GM21717 (cell line): ENCODE data around the gene LIN7A.
A peak's percentile ranks its signal among the peaks of the same experiment; 100 is the strongest.

ENCODE experiments used
- ATAC-seq: cut with Tn5 transposase; IDR thresholded peaks from one replicate; pipeline ENCODE4 v1.9.1; 2021; ENCODE audit warnings: mild to moderate bottlenecking, moderate library complexity; ENCODE audit not compliant: unreplicated experiment

Gene LIN7A

GRCh38 chr12:80861641-80862378 is 75.9 kb downstream of the LIN7A start:
- no peak for ATAC-seq

GRCh38 chr12:80860928-80861327 is 76.8 kb downstream of the LIN7A start:
- no peak for ATAC-seq

GRCh38 chr12:80860206-80860605 is 77.5 kb downstream of the LIN7A start:
- no peak for ATAC-seq

- ATAC-seq, result no peak
These were observed 79.4 kb downstream of the LIN7A start for GRCh38 chr12:80858356-80858755.

GRCh38 chr12:80857311-80857710 is 80.4 kb downstream of the LIN7A start:
- no peak for ATAC-seq

GRCh38 chr12:80849337-80849736 is 88.4 kb downstream of the LIN7A start:
- no peak for ATAC-seq

GRCh38 chr12:80848858-80849257 is 88.9 kb downstream of the LIN7A start:
- no peak for ATAC-seq

- no peak for ATAC-seq
These were observed 90.2 kb downstream of the LIN7A start for GRCh38 chr12:80847575-80847974.

- ATAC-seq, result no peak
These were observed 90.8 kb downstream of the LIN7A start for GRCh38 chr12:80846952-80847351.

- no peak for ATAC-seq
These were observed 92.1 kb downstream of the LIN7A start for GRCh38 chr12:80845639-80846038.

GRCh38 chr12:80843969-80844368 is 93.8 kb downstream of the LIN7A start:
- ATAC-seq, result no peak

- ATAC-seq, result peak; percentile 57
These were observed 99.0 kb downstream of the LIN7A start for GRCh38 chr12:80838708-80839107.

GRCh38 chr12:80838024-80838658 is 99.6 kb downstream of the LIN7A start:
- ATAC-seq, result peak; percentile 13

GRCh38 chr12:80837342-80837978 is 100.3 kb downstream of the LIN7A start:
- peak; percentile 73 for ATAC-seq

GRCh38 chr12:80834724-80835123 is 103.0 kb downstream of the LIN7A start:
- ATAC-seq, result no peak

- ATAC-seq, result peak; percentile 70
These were observed 107.1 kb downstream of the LIN7A start for GRCh38 chr12:80830533-80831088.

GRCh38 chr12:80829767-80830166 is 108.0 kb downstream of the LIN7A start:
- no peak for ATAC-seq

- ATAC-seq, result no peak
These were observed 112.2 kb downstream of the LIN7A start for GRCh38 chr12:80825506-80825905.

- no peak for ATAC-seq
These were observed 114.3 kb downstream of the LIN7A start for GRCh38 chr12:80823393-80823792.

GRCh38 chr12:80821513-80822000 is 116.2 kb downstream of the LIN7A start:
- peak; percentile 44 for ATAC-seq

GRCh38 chr12:80818878-80819277 is 118.9 kb downstream of the LIN7A start:
- ATAC-seq, result no peak

GRCh38 chr12:80815351-80815750 is 122.4 kb downstream of the LIN7A start:
- ATAC-seq, result no peak
